Heart right ventricle (tissue), 16 donors: ENCODE measurements around the gene SPEG. TPM values are rescaled to one million over a fixed set of nuclear protein-coding genes. Genes with fewer than 3 reads are reported as not detected.
A peak's percentile ranks its signal among the peaks of the same experiment; 100 is the strongest.

Experiments
- ATAC-seq, 8 donors: fragments of 200-7000 bp; cut with Tn5 transposase; one replicate each; pipeline ENCODE4 v1.9.1; 2020; ENCODE audit warnings: mild to moderate bottlenecking in 8 of 8, moderate library complexity in 8 of 8, moderate number of reproducible peaks in 1 of 8
- DNase-seq, 2 donors: peaks; one replicate each; pipeline ENCODE4 v3.0.0-alpha.2; 2020
- H3K27ac ChIP-seq, 10 donors: fragments of 200-600 bp; sonication (generic) in 2 of 10; one replicate each; pipeline versions ENCODE4 v1.5.0 to v1.8.0; 2020 to 2022; ENCODE audit warnings: mild to moderate bottlenecking in 3 of 10
- H3K27me3 ChIP-seq, 7 donors: fragments of 200-600 bp; one replicate each; pipeline ENCODE4 v1.8.0; 2021 to 2022; ENCODE audit warnings: mild to moderate bottlenecking in 2 of 7
- H3K36me3 ChIP-seq, 9 donors: fragments of 200-600 bp; sonication (generic) in 1 of 9; one replicate each; pipeline versions ENCODE4 v1.5.0 to v1.8.0; 2020 to 2022; ENCODE audit warnings: mild to moderate bottlenecking in 2 of 9
- H3K4me1 ChIP-seq, 9 donors: fragments of 200-600 bp; sonication (generic) in 1 of 9; one replicate each; pipeline versions ENCODE4 v1.5.0 to v1.8.0; 2020 to 2022; ENCODE audit warnings: mild to moderate bottlenecking in 4 of 9
- H3K4me3 ChIP-seq, 10 donors: fragments of 200-600 bp; sonication (generic) in 2 of 10; one replicate each; pipeline versions ENCODE4 v1.5.0 to v1.8.0; 2020 to 2022; ENCODE audit warnings: mild to moderate bottlenecking in 7 of 10, moderate library complexity in 2 of 10
- H3K9me3 ChIP-seq, 11 donors: fragments of 200-600 bp in 10 of 11; sonication (generic) in 2 of 11; one replicate each; pipeline versions ENCODE4 v1.5.0 to v1.8.0; 2013 to 2022; ENCODE audit warnings: mild to moderate bottlenecking in 2 of 11, control low read depth in 1 of 11, moderate library complexity in 1 of 11
- CTCF ChIP-seq, 9 donors: fragments of 200-600 bp; sonication (generic) in 2 of 9; IDR thresholded peaks; one replicate each; pipeline versions ENCODE4 v1.5.0 to v1.8.0; 2021 to 2022; ENCODE audit warnings: antibody characterized with exemption in 9 of 9, mild to moderate bottlenecking in 5 of 9, moderate library complexity in 1 of 9
- WGBS, 2 donors: extraction: QIAGEN DNeasy Blood & Tissue Kit; methylation state at CpG; one replicate each; pipeline ENCODE4 v1.1.7; 2013; ENCODE audit warnings: inconsistent platforms in 1 of 2; 5-methylcytosine and 5-hydroxymethylcytosine counted together
- intact Hi-C, 10 donors: fragments of 100-400 bp; cut with DNase I; formaldehyde crosslinking; loops; one replicate each; pipeline versions ENCODE4 v1.11.1 to v1.14.2; 2022
- polyA plus RNA-seq, 2 donors: library from polyadenylated mRNA; stranded (reverse); fragments of 200-250 nt; gene quantifications; one replicate each; pipeline ENCODE4 v1.2.3, GENCODE V29; 2013
- total RNA-seq, 10 donors: library from RNA; stranded (reverse); fragmentation: NEBNext Ultra II Directional in 3 of 10; extraction: Animal tissue kit (Norgen Biotek cat#: 25700) in 3 of 10; gene quantifications; one replicate each; pipeline versions ENCODE4 v1.2.1 to v1.2.4, GENCODE V29; 2021 to 2023
- donor health status: Arrhythmogenic right ventricular cardiomyopathy.
- donor health status: ischemic (EF 13 %, LVEDD 7.1; RV severe dilation, severe dysfunction).
- donor health status: healthy with polysubstance abuse.
- donor health status: DM: no; HTN: yes; CAD: no.
- donor health status: DM: no; HTN: no; CAD: no.
- donor health status: ischemic (EF 25% LVEDD 6.9; RV normal size, moderate dysfunction).
- donor health status: ischemic (EF 25% LVEDD 5.7; RV mildly dilated, moderate dysfunction).
- donor health status: healthy.
- donor health status: DM: yes; HTN: yes; CAD: no.
- donor health status: Ischemic cardiomyopathy.
- donor health status: ischemic (EF 35%, LVEDD 5.7; RV mildly dilated, moderate dysfunction).
- donor health status: nonischemic (EF 11% LVEDD 7.7; RV severe dilation, severe dysfunction).
- donor health status: DM: yes; HTN: yes; CAD: no.
- donor health status: PGD.
- donor health status: ischemic (EF 29% LVEDD 5.4; RV normal size, mild dysfunction).
- donor health status: nonischemic (EF 23%, LVEDD 6.1; RV moderate dilation, normal function).

SPEG gene
- total and polyA plus RNA-seq, 12 donors = 62.9 to 151 (median 120) TPM

GRCh38 chr2:219440388-219441256, 6.0 kb downstream of the SPEG start:
- Histone ChIP-seq H3K4me1 (peaks cover 4 to 76% (median 19%) of the 10 kb centered on the region in 9 donors), H3K9me3 (no peaks in the 10 kb centered on the region), H3K27me3 (peaks cover 0 to 61% (median 27%) of the 10 kb centered on the region in 7 donors), H3K36me3 (no peaks in the 10 kb centered on the region), H3K27ac (peak overlapping the region; percentile 22 to 92 (median 76)), H3K4me3 (peak overlapping the region in 1 of 10 donors; percentile 48)
- intact Hi-C loops = no loop called here
- no peak for TF ChIP-seq CTCF (IDR thresholded peaks at IDR 0.05)
- ATAC-seq (peak in 1 of 8 donors; percentile 4), DNase-seq (no peak)
- 80 to 81% methylated on average over 6 of the region's 6 CpGs for WGBS, 2 donors

- peak overlapping the region; percentile 14 to 59 (median 50) for H3K4me3 ChIP-seq
- TF ChIP-seq CTCF (IDR thresholded peaks at IDR 0.05) = no peak
- DNase-seq (no peak), ATAC-seq (peak; percentile 24 to 54 (median 47))
- 2% methylated on average over 36 to 78 of the region's 78 CpGs for WGBS, 2 donors
- peak overlapping the region; percentile 48 to 92 (median 78) for H3K27ac ChIP-seq
- H3K9me3 ChIP-seq = no peaks in the 10 kb centered on the region
- peaks cover 7 to 76% (median 25%) of the 10 kb centered on the region in 9 donors for H3K4me1 ChIP-seq
- intact Hi-C loops = no loop called here
- peaks cover 0 to 57% (median 17%) of the 10 kb centered on the region in 7 donors for H3K27me3 ChIP-seq
- no peaks in the 10 kb centered on the region for H3K36me3 ChIP-seq
These were observed 7.0 kb downstream of the SPEG start for GRCh38 chr2:219441451-219442255.

GRCh38 chr2:219442256-219443015, 7.8 kb downstream of the SPEG start:
- Histone ChIP-seq H3K9me3 (no peaks in the 10 kb centered on the region), H3K4me3 (peak overlapping the region; percentile 14 to 59 (median 50)), H3K4me1 (peaks cover 7 to 76% (median 25%) of the 10 kb centered on the region in 9 donors), H3K27me3 (peaks cover 0 to 60% (median 19%) of the 10 kb centered on the region in 7 donors), H3K27ac (peak overlapping the region; percentile 48 to 92 (median 78)), H3K36me3 (no peaks in the 10 kb centered on the region)
- no peak for TF ChIP-seq CTCF (IDR thresholded peaks at IDR 0.05)
- WGBS, 2 donors = 9 to 10% methylated on average over 26 to 35 of the region's 35 CpGs
- intact Hi-C loops = no loop called here
- DNase-seq = no peak
- no peak for ATAC-seq
